T1000 (cell line): ENCODE data around the gene ADM5.

Experiments
- DNase-seq: peaks from one replicate; lab custom pipeline; 2025; ENCODE audit warnings: mixed read lengths; lab: John Stamatoyannopoulos, UW

Gene ADM5

DNA sequence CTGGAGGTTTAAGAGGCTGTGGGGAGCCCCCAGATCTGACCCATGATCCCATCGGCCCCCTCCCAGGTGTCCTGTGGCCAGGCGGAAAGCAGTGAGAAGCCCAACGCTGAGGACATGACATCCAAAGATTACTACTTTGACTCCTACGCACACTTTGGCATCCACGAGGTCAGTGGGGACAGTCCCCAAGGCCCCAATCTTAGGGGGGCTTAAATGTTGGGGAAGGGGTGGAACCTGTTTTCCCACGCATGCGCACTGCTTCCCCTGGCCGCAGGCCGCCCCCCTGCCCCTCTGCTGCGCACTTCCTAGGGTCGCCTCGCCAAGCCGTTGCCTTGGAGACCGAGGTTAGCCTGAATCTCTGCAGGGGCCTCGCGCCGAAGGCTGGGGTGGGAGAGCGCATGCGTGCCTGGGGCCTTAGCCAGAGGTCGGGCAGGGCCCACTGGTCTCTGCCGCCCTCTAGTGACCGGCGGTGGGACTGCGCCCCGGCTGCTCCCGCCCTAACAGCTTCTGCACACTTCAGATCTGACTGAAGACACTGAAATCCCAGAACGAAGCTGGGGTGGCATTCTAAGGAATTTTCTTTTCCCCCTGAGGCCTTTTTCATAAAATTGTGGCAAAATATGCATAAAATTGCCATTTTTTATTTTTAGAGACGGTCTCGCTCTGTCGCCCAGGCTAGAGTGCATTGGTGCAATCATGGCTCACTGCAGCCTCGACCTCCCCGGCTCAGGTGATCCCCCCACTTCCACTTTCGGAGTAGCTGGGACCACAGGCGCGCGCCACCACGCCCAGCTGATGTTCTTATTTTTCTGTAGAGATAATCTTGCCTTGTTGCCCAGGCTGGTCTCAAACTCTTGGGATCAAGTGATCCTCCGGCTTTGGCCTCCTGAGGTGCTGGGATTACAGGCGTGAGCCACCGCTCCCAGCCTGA is 8.7 kb upstream of the ADM5 start:
- peak; percentile 77 for DNase-seq

- no peak for DNase-seq
Observed at GRCh38 chr19:49681830-49682229, 7.6 kb upstream of the ADM5 start.

- DNase-seq = no peak
Observed at GRCh38 chr19:49682274-49682673, 7.1 kb upstream of the ADM5 start.

DNA sequence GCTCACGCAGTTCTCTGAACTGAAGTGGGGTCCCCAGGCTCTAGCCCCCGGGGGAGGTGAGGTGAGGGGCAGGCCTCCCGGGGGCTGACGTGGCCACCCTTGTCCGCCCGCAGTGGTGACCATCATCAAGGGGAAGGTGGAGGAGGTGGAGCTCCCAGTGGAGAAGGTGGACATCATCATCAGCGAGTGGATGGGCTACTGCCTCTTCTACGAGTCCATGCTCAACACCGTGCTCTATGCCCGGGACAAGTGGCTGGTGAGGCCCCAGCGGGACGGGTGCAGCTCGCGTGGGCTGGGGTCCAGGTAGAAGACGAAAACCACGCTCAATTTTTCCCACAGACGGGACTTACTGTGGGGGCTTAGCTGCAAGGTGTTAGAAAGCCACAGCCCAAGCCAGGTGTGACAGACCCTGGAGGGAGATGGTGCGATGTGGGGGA is 5.6 kb upstream of the ADM5 start:
- DNase-seq = no peak

GRCh38 chr19:49684251-49684982 is 5.0 kb upstream of the ADM5 start:
- no peak for DNase-seq

DNA sequence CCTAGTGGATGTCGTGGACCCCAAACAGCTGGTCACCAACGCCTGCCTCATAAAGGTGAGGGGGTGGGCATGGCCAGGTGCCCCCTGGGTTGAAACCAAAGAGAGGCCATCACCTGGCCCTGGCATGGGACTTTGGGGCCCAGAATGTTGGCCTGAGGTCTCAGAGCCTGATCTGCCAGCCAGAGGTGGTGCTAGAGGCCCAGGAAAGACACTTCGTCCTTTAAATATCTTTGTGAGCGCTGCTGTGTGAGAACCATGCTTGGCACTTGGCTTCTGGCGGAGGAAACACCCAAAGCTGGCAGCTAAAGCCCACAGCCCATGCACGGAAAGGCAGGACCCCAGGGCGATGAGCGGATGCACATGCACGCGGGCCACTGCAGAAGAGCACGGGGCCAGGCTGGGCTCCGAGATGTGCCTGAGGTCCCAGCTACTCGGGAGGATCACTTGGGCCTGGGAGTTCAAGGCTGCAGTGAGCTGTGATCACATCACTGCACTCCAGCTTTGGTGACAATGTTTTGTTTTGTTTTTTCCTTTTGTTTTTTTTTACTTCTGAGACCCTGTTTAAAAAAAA is 4.3 kb upstream of the ADM5 start:
- DNase-seq = no peak

- DNase-seq = no peak
Observed at GRCh38 chr19:49685845-49686332, 3.5 kb upstream of the ADM5 start.

DNA sequence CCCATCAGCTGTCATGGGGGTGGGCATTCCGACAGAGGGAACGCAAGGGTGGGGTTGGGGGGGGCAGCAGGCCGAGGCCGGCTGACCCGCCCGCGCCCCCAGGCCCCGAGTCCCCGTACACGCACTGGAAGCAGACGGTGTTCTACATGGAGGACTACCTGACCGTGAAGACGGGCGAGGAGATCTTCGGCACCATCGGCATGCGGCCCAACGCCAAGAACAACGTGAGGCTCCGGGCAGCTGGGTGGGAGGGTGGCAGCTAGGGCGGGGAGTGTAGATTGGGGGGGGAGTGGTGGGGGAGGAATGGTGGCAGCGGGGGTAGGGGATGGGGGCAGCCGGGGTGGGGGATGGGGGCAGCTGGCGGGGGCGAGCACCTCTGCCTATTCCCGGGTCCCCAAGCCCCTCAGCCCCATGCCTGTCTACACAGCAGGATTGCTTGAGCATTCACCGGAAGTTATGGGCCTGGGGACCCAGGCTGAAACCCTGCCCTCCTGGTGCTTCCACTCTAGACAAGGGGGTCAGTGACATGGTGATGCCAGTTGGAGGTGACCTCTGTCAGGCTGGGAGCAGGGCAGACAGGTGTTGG is 2.8 kb upstream of the ADM5 start:
- no peak for DNase-seq

DNA sequence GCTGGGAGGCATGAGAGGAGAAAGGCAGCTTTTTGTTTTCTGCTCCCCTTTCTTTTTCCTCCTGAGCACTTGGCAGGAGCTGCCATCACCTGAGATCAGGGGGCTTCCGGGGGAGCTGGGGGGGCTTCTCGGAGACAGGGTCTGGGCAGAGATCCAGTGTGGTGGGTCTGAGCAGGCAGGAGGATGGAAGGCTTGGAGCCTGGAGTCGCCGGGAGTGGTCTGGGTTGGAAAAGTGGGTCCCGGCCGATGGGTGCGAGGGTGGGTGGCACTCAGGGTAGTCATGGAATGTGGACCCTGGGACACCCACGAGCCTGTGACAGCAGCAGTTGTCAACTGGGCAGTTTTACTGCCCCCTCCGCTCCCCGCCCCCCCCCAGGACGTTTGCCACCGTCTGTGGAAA is 2.2 kb upstream of the ADM5 start:
- DNase-seq = no peak

- no peak for DNase-seq
Observed at GRCh38 chr19:49687566-49688316, 1.7 kb upstream of the ADM5 start.

DNA sequence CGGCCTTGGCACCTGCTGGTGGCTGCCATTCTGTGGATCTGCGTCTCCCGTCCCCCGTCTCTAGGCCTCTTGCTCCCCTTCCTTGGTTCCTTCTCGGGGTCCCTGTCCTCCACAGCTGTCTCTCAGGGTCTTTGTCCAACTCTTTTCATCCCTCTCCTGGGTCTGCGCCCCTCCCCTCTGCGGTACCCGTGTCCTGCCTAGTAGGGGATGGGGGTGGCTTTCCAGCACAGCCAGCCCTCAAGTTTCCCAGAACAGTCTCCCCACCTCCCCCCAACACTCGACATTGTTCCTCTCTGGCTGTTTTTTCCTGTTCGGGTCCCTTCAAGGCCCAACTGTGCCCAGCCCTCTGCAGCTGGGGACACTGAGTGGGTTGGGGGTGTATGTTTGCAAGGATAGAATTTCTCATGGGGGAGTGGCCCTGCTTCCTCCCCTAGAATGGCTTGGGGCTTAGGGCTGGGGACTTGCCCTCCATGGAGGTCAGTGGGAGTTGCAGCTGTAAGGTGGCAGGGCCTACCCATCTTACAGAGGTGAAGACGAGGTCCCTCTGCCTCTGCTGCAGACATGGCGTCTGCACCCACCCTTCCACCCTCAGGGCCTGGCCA is 762 bp upstream of the ADM5 start:
- no peak for DNase-seq

GRCh38 chr19:49690079-49690655 is 773 bp downstream of the ADM5 start:
- no peak for DNase-seq

DNA sequence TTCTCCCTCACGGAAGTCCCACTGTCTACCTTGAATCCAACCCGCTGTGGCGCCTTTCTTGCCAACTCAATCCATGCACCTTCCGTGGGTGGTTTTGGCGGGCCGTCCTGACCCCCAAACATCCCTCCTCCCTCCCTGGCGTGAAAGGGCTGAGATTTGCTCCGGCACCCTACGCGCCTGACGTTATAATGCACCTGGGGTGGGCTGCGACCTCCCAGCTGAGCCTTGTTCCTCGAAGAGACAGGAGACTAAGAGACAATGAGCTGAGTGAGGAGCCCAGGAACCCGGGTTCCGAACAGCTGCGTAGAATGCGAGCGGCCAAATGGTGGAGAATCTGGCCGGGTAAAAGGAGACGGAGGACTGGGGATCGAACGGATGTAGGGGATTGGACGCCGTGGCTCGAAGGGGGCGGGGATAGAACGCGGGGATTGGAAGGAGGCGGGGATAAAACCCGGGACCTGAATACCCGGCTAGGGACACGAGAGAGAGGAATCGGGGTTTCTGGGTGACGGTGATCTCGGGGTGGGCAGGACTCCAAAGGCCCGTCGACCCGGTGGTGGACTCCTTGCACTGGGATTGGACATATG is 1.4 kb downstream of the ADM5 start, which contains the start of gene CPT1C:
Gene CPT1C (plus strand): TSS at position 461 of the 587 bp plus-strand sequence. CDS start 1,137 bp downstream, outside the sequence.
- DNase-seq = peak; percentile 64

- peak; percentile 48 for DNase-seq
Observed at GRCh38 chr19:49691243-49692146, 2.1 kb downstream of the ADM5 start.

- no peak for DNase-seq
Observed at GRCh38 chr19:49692147-49692506, 2.7 kb downstream of the ADM5 start.

- DNase-seq = no peak
Observed at GRCh38 chr19:49696115-49696514, 6.7 kb downstream of the ADM5 start.

DNA sequence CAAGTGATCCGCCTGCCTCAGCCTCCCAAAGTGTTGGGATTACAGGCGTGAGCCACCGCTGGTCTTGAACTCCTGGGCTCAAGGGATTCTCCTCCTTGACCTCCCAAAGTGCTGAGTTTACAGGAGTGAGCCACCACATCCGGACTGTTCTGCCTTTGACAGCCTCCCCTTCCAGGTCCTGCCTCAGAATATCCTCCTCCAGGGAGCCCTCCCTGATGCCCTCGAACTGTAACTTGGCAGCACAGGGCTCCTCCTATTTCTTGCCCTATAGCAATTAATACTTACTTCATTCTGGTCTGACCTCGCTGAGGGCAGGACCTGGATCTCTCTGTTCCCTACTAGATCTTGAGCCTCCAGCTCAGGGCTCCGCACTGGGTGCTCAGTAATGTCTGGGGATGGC is 7.5 kb downstream of the ADM5 start:
- DNase-seq = no peak

GRCh38 chr19:49699364-49699763 is 10.0 kb downstream of the ADM5 start:
- no peak for DNase-seq

GRCh38 chr19:49700563-49700962 is 11.2 kb downstream of the ADM5 start:
- DNase-seq = no peak
